D341Med (cell line): ENCODE results near the gene CNGA3.

Experiments used
- DNase-seq: peaks from one replicate; pipeline ENCODE4 v3.0.0; 2012; ENCODE audit warnings: low spot score

CNGA3 gene

GRCh38 chr2:98327776-98328175, 18.5 kb upstream of the CNGA3 start:
- no peak for DNase-seq

- no peak for DNase-seq
These were observed 16.7 kb upstream of the CNGA3 start for GRCh38 chr2:98329549-98329948.

DNA sequence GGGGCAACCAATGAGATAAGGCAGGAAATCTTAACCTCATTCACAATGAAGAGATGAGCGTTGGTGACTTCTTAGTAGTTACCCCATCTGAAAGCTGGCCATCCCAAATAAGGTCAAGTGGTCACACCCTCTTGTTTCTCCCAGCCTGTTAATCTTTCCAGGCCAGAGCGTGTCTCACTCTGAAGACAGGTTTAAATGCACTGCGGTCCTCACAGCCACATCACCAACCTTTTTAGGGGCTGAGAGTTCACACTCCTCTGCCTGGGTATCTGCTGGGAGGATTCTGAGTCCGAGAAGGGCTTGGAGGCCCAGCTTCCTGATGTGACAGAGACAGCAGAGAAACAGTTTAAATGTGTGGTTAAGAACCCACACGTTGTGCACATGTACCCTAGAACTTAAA, 13.3 kb upstream of the CNGA3 start:
- DNase-seq: no peak

- no peak for DNase-seq
These were observed 12.3 kb upstream of the CNGA3 start for GRCh38 chr2:98333922-98334321.

- no peak for DNase-seq
These were observed 11.7 kb upstream of the CNGA3 start for GRCh38 chr2:98334439-98335078.

DNA sequence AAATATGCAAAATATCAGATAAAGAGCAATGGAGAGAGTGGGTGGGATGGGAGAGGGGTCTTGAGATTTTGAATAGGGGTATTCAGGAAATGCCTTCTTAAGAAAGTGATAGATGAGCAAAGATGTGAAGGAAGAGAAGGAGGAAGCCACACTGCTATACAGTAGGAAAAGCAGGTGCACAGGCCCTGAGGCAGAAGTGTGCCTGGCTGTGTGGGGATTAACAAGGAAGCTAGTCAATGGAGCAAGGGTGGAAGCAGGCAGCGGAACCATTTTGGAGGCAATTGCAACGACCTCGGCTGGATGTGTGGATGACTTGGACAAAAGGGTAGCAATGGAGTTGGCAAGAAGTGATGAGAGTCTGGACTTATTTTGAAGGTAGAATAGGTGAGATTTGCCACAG, 11.0 kb upstream of the CNGA3 start:
- no peak for DNase-seq

DNA sequence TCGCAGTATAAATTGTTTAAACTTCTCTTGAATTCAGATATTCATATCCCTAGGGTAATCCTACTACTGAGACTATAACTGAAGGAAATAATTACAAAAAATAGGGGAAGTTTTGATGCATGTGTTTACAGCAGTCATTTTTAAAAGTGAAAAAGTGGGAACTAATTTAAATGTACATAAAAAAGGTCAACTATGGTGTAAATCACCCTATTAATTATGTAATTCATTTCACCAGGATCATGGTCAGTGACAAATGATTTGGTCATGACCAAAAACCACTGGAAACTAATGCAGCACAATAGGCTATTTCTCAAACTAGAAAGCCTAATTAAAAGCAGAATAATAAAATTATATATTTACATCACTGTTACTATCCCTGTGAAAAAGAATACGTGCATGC, 5.0 kb upstream of the CNGA3 start:
- DNase-seq: no peak

GRCh38 chr2:98343285-98343684, 3.0 kb upstream of the CNGA3 start:
- DNase-seq: peak; percentile 39

GRCh38 chr2:98347298-98348065, 1.2 kb downstream of the CNGA3 start:
- peak; percentile 89 for DNase-seq

DNA sequence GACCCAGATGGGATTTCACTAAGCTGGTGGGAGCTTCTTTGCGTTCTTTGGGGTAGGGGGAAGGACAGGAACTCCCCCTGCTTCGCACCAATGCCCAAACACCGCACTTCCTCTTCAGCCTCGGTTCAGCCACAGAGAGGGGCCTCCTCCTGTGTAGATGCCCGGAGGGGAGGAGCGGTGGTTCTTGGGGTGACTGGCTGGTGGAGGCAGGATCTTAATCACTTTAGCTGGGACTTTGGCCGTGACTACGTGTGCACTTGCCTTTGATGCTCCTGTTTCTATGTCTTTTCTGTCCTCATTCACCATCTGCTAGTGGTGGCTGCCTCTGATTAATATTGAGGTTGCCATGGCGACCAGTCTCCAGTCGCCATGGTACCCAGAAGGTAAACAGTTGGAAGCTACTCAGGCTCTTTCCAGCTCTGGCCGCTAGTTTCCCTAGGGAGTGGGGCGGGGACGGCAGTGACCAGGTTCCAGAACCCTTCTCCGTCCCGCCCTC, 1.9 kb downstream of the CNGA3 start:
- DNase-seq: peak; percentile 20

- no peak for DNase-seq
These were observed 4.2 kb downstream of the CNGA3 start for GRCh38 chr2:98350411-98350810.

GRCh38 chr2:98355881-98356280, 9.6 kb downstream of the CNGA3 start:
- no peak for DNase-seq

- no peak for DNase-seq
These were observed 10.5 kb downstream of the CNGA3 start for GRCh38 chr2:98356729-98357128.

DNA sequence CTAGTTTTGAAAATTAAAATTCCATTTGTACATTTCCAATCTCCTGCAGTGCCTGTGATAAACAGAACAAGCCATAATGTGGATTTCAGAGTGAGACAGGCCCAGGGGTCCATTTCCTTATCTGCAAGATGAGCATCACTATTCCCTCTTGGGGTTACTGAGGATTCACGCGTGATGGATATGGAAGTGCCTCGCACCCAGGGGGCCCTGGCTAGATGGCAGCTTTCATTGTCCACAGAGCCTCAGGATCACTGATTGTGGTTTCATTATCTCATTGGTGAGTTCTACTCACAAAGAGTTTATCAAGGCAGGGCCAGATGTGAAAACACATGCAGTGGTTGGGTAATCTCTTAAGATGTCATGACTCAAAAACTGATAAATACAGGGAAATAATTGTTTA, 11.6 kb downstream of the CNGA3 start:
- DNase-seq: no peak

GRCh38 chr2:98359986-98360385, 13.7 kb downstream of the CNGA3 start:
- no peak for DNase-seq

DNA sequence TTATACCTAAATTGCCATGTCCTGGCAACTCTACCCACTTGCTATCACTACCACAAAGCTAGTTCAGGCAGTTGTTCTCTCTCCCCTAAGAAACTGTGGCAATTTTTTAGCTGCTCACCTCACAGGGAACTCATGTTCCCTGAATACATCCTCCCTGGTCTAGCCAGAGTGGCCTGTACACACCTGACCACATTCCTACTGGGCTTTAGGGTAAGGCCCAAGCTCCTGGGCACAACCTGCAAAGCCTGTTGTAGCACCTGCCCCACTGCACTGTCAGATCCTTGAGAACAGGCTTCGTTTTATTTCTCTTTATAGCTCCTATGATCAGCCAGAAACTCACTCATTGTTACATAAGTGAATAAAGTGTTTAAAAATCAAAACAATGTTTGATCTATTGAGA, 21.5 kb downstream of the CNGA3 start:
- DNase-seq: no peak

DNA sequence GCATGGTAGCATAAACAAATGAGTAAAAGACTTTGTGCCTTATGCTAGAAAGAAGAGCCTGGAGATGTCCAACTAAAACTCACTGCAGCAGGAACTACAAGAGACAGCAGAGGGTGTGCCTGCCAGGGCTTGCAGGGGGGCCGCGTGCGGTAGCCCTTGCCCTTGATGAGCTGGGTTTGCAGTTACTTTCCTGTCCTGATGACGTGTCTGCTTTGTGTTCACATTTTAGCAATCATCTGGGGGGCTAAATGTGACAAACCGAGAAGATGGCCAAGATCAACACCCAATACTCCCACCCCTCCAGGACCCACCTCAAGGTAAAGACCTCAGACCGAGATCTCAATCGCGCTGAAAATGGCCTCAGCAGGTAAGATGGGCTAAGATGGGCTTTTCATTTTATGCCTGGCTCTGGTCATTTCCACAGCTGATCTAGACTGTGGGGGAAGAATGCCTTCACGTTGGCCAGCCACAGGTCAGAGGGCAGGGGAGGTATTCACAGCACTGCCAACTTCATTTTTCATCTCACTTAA, 23.5 kb downstream of the CNGA3 start:
- DNase-seq: no peak

- no peak for DNase-seq
These were observed 25.9 kb downstream of the CNGA3 start for GRCh38 chr2:98372121-98372520.

DNA sequence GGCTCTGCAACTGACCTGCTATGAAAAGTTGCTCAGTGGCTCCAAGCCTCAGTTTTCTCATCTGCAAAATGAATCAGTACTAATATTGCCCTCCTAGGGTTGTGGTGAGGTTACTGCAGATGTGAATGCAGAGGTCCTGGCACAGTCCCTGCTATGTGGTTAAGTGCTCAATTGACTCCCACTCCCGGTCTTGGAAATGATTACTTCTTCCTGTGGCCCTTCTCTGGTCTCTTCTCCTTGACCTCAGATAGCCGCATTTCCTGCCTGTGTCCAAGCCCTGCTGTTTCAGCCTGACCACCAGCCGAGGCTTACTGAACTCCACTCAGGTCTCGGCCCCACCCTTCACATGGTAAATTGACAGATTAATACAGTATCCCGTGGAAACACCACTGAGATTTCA, 26.3 kb downstream of the CNGA3 start:
- DNase-seq: no peak

- DNase-seq: no peak
These were observed 28.0 kb downstream of the CNGA3 start for GRCh38 chr2:98374286-98374685.

GRCh38 chr2:98374958-98375570, 28.8 kb downstream of the CNGA3 start:
- no peak for DNase-seq

GRCh38 chr2:98376301-98376910, 30.1 kb downstream of the CNGA3 start:
- DNase-seq: peak; percentile 54

DNA sequence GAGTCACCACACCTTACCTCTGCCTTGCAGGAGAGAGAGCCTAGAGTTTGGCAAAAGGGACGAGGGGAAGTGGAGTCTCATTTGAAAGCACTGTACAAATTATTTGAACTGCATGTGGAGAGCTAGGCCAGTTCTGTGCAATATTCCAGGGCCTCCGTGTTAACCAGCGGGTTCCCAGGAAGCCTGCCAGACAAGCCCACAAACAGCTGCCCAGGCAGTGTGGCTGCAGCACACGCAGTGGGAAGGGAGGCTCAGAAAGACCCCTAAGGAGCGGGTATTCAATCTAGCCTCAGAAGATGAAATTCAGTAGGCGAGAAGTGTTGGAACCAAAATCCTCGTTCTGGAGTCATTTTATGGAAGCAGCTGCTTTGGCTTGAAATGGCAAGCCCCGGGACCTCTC, 30.7 kb downstream of the CNGA3 start:
- no peak for DNase-seq
